Measurements from ENCODE around the gene RAB11FIP2.

DNA sequence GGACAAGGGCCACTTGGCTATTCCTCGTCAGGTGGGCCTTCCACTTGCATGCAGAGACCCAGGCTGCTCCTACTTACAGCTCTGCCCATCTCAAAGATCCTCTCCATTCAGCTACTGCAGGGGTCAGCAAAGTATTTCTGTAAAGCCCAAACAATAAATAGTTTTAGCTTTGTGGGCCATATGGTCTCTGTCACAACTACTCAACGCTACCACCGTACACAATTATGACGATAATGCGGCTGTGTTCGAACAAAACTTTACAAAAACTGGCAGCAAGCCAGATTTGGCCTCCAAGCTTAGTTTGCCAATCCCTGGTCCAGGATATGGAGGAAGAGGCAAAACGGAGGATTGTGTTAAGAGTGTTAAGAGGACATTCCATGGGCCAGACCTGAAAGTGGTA, 12.8 kb downstream of the RAB11FIP2 start:
- TF ChIP-seq, protein P1, sequence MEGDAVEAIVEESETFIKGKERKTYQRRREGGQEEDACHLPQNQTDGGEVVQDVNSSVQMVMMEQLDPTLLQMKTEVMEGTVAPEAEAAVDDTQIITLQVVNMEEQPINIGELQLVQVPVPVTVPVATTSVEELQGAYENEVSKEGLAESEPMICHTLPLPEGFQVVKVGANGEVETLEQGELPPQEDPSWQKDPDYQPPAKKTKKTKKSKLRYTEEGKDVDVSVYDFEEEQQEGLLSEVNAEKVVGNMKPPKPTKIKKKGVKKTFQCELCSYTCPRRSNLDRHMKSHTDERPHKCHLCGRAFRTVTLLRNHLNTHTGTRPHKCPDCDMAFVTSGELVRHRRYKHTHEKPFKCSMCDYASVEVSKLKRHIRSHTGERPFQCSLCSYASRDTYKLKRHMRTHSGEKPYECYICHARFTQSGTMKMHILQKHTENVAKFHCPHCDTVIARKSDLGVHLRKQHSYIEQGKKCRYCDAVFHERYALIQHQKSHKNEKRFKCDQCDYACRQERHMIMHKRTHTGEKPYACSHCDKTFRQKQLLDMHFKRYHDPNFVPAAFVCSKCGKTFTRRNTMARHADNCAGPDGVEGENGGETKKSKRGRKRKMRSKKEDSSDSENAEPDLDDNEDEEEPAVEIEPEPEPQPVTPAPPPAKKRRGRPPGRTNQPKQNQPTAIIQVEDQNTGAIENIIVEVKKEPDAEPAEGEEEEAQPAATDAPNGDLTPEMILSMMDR (IDR thresholded peaks at IDR 0.05): no peak
- TF ChIP-seq POLR2AphosphoS5 (IDR thresholded peaks at IDR 0.05): no peak

All from breast epithelium (tissue), 3 donors.